Measurements from ENCODE around the gene PHACTR4. TPM values are rescaled to one million over a fixed set of nuclear protein-coding genes. Genes with fewer than 3 reads are reported as not detected.

Gene PHACTR4
- total and polyA plus RNA-seq, 2 of the 4 experiments (the other 2 are of a cell fraction), result 7.5 to 15.0 TPM

GRCh38 chr1:28329395-28330153 is 40.0 kb upstream of the PHACTR4 start:
- Histone ChIP-seq H3K27ac (ENCODE audit: insufficient read depth, low read length) (peak overlapping the region; percentile 72), H3K23ac (ENCODE audit: low read depth, low read length) (peak overlapping the region; percentile 14; the same call in 1 of the 2 replicates), H4K5ac (ENCODE audit: low read depth, low read length) (peak overlapping the region; percentile 1), H3K79me1 (ENCODE audit: low read depth in 1 of 2, low read length in 2 of 2) (peaks cover 11 to 24% of the 10 kb centered on the region in 2 experiments), H2BK5ac (ENCODE audit: low read depth, low read length, poor library complexity, severe bottlenecking) (no peak overlapping the region), H3K4me3 (ENCODE audit: insufficient read depth, low read depth, low read length) (peak overlapping the region; percentile 60), H2BK20ac (ENCODE audit: low read depth, low read length) (no peak overlapping the region), H3K14ac (replicated peaks; ENCODE audit: low read depth, low read length) (peak overlapping the region; percentile 80), H2AK9ac (replicated peaks; ENCODE audit: low read depth, low read length, poor library complexity) (peak overlapping the region; percentile 94), H2AFZ (replicated peaks; ENCODE audit: low read length, poor library complexity) (peak overlapping the region; percentile 75), H3K56ac (ENCODE audit: extremely low read depth, insufficient read depth, low read length) (peak overlapping the region; percentile 96), H2BK15ac (ENCODE audit: low read depth, low read length) (no peak overlapping the region; the same call in 2 of the 3 replicates), H3K27me3 (ENCODE audit: control insufficient read depth, insufficient read depth, low read length) (no peaks in the 10 kb centered on the region), H3K4me2 (ENCODE audit: low read depth, low read length) (peak overlapping the region; percentile 63), H4K8ac (ENCODE audit: low read depth in 2 of 2, low read length in 2 of 2) (peak overlapping the region; percentile 93 to 100), H3K4ac (ENCODE audit: low read depth, low read length) (peak overlapping the region; percentile 91), H3K4me1 (ENCODE audit: control insufficient read depth, insufficient read depth, low read length) (no peaks in the 10 kb centered on the region), H2BK120ac (ENCODE audit: low read depth, low read length) (no peak overlapping the region), H3K18ac (ENCODE audit: low read depth, low read length) (no peak overlapping the region), H3K36me3 (ENCODE audit: control insufficient read depth, insufficient read depth, low read length) (peaks cover 15% of the 10 kb centered on the region), H3K9ac (ENCODE audit: low read depth, low read length) (peak overlapping the region; percentile 94), H3K9me1 (ENCODE audit: insufficient read depth, low read length) (no peaks in the 10 kb centered on the region), H2AK5ac (ENCODE audit: low read depth, low read length) (peak overlapping the region; percentile 91), H3K9me3 (ENCODE audit: control insufficient read depth, insufficient read depth, low read length) (no peaks in the 10 kb centered on the region), H4K20me1 (ENCODE audit: insufficient read depth, low read length) (no peaks in the 10 kb centered on the region), H4K91ac (ENCODE audit: insufficient read depth, low read depth, low read length) (peak overlapping the region; percentile 7; the same call in 1 of the 2 replicates)
- DNase-seq, result peak; percentile 21
- intact Hi-C loops (cut with micrococcal nuclease), result loop anchor here (2.0 kb wide), 1 partner anchor 81 kb away; no protein-coding TSS in a partner anchor
- TF ChIP-seq RAD21 (IDR thresholded peaks at IDR 0.05; ENCODE audit: low read length) (no peak), SMC3 (IDR thresholded peaks at IDR 0.05; ENCODE audit: low read depth, low read length) (no peak), CTCF (conservative IDR thresholded peaks at IDR 0.05; ENCODE audit: low read depth, low read length) (0 out of 2 replicates have a peak, but pooled peaks have one; percentile 4), FOS (IDR thresholded peaks at IDR 0.05; ENCODE audit: low read depth, low read length) (no peak)
- peak; percentile 16 for ATAC-seq (ENCODE audit: low read depth)
- 78% methylated on average over 8 of the region's 29 CpGs; no CpG with 5 or more reads in 1 of the 2 experiments for WGBS, 2 experiments (ENCODE audit: extremely low coverage in 2 of 2, insufficient read length in 1 of 2)
- no TSS peak for BruUV-seq (replicated peaks)
- CTCF ChIA-PET, result interaction anchor here (0.5 to 1.7 kb wide), 3 partner anchors 11 to 106 kb away, joined by 3 to 7 read pairs (median 3); no protein-coding TSS in a partner anchor
- POLR2A ChIA-PET (ENCODE audit: unreplicated experiment), result interaction anchor here (0.7 to 1.2 kb wide), 5 partner anchors 13 to 44 kb away, joined by 3 to 24 read pairs (median 4); no protein-coding TSS in a partner anchor
- in situ Hi-C loops (cut with MboI; ENCODE audit: low sequenced_read_pairs), result no loop called here
- dilution Hi-C loops (cut with HindIII; ENCODE audit: low sequenced_read_pairs, unreplicated experiment), result no loop called here
